Activated naive CD8-positive, alpha-beta T cell treated with anti-CD3 and anti-CD28 coated beads for 36 hours (primary cell): ENCODE measurements around the gene CSF2RB. TPM values are rescaled to one million over a fixed set of nuclear protein-coding genes. Genes with fewer than 3 reads are reported as not detected.
A peak's percentile ranks its signal among the peaks of the same experiment; 100 is the strongest.

ENCODE experiments used
- DNase-seq: peaks from one replicate; pipeline ENCODE4 v3.0.0; 2021
- H3K27ac Mint-ChIP-seq: one replicate; pipeline ENCODE4 v1.8.0; 2022; ENCODE audit warnings: mild to moderate bottlenecking, moderate library complexity, mixed read lengths
- H3K27me3 Mint-ChIP-seq: one replicate; pipeline ENCODE4 v1.8.0; 2022; ENCODE audit warnings: mild to moderate bottlenecking, mixed read lengths
- H3K36me3 Mint-ChIP-seq: one replicate; pipeline ENCODE4 v1.8.0; 2021; ENCODE audit warnings: mild to moderate bottlenecking, mixed read lengths
- H3K4me1 Mint-ChIP-seq: one replicate; pipeline ENCODE4 v1.8.0; 2021; ENCODE audit warnings: mixed read lengths
- H3K4me3 Mint-ChIP-seq: one replicate; pipeline ENCODE4 v1.8.0; 2022; ENCODE audit warnings: mild to moderate bottlenecking, moderate library complexity, mixed read lengths
- H3K9me3 Mint-ChIP-seq: one replicate; pipeline ENCODE4 v1.8.0; 2022; ENCODE audit warnings: mixed read lengths
- total RNA-seq, 2 experiments: library from RNA; stranded (reverse); gene quantifications; one replicate each; pipeline ENCODE4 v1.2.3, GENCODE V29; 2021

Gene CSF2RB
- total RNA-seq, 2 experiments from 2014 or later, result 0.14 to 0.31 TPM

DNA sequence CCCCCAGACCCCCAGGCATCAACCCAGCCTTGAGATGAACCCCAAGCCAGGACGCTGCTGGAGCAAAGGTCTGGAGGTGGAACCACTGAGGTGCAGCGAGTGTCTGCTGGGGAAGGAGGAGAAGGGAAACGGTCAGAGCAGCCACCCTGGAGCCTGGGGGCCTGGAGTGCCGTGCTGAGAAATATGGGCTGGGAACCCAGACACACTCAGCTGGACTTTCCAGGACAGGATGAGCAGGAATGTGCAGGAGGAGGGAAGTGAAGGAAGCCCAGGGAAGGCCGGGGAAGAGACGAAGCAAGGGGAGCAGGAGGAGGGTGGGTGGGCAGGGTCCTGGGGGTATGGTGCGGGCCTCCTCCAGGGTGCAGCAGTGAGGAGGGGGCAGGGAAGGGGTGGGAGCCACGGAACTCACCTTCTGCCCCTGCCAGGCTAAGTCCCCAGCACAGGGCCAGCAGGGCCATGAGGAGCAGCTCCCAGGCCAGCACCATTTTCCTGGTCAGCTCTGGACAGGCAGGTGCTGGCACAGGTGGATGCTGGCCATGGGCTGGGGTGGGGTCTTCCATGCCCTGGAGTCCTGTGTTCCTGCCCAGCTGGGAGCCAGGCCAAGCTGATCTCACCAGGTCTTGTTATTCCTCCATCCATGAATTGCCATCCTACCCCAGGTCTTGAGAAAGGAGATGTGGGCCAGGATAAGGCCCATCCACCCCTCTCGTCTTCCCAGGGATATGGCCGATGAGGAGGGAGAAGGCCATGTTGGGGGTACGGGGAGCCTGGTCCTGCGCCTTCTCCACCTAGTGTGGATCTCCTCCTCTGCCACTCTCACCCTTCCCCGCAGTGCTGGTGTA lies 40.0 kb downstream of the CSF2RB start:
- Mint-ChIP-seq H3K27me3 (peaks cover 15% of the 10 kb centered on the region), H3K4me1 (no peaks in the 10 kb centered on the region), H3K36me3 (peaks cover 2% of the 10 kb centered on the region), H3K9me3 (peaks cover 9% of the 10 kb centered on the region), H3K4me3 (no peak overlapping the region), H3K27ac (no peak overlapping the region)
- no peak for DNase-seq

DNA sequence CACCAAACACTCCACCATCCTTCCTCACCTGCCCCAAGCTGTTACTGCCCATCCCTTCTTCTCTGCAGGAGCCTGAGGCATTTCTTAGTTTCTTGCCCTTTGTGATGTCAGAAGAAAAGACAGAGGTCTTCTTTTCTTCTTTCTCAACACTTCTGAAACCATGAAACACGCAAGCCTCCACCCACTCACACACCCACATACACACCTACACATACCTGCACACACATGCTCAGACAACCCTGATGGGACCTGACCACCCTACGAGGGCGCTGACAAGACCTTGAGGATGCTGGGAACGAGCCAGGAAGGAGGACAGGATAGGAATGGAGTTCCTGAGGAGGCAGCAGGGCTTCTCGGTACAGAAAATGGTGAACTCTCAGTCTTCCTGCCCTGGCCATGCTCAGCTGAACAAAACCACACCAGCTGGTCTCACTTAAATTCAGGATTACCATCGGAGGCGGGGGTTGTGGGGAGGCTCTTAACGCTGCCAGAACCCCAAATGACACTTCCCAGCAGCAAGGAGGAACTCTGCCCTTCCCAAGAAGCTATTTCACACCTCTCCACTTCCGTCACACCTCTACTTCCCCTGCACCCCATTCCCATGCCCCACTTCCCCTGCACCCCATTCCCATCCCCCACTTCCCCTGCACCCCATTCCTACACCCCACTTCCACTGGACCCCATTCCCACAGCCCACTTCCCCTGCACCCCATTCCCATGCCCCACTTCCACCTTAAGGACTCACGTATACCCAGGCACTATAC lies 41.0 kb downstream of the CSF2RB start:
- Mint-ChIP-seq H3K4me1 (no peaks in the 10 kb centered on the region), H3K9me3 (peaks cover 9% of the 10 kb centered on the region), H3K36me3 (peaks cover 2% of the 10 kb centered on the region), H3K27ac (no peak overlapping the region), H3K4me3 (no peak overlapping the region), H3K27me3 (peaks cover 22% of the 10 kb centered on the region)
- DNase-seq, result no peak

- peaks cover 2% of the 10 kb centered on the region for H3K36me3 Mint-ChIP-seq
- no peak overlapping the region for H3K4me3 Mint-ChIP-seq
- H3K4me1 Mint-ChIP-seq, result no peaks in the 10 kb centered on the region
- no peak overlapping the region for H3K27ac Mint-ChIP-seq
- peaks cover 32% of the 10 kb centered on the region for H3K27me3 Mint-ChIP-seq
- no peak for DNase-seq
- H3K9me3 Mint-ChIP-seq, result peaks cover 9% of the 10 kb centered on the region
Measured at GRCh38 chr22:36955691-36956090, 42.3 kb downstream of the CSF2RB start.

DNA sequence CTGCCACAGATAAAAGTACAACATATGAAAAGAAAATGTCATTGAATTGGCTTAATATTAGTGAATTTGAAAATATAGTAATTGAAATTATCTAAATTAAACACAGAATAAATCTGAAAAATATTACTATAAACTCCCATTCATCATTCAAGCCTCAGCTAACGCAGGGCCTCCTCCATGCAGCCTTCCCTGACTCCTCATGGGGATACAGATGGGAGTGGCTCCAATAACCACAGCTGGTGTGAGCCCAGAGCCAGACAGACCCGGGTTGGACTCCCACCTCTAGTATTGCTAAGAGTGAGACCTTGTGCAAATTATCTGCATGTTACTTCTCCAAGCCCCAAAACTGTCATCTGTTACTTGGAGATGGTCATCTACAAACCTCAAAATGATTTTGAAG lies 44.9 kb downstream of the CSF2RB start:
- DNase-seq, result no peak
- H3K9me3 Mint-ChIP-seq, result peaks cover 9% of the 10 kb centered on the region
- H3K36me3 Mint-ChIP-seq, result peaks cover 2% of the 10 kb centered on the region
- no peak overlapping the region for H3K4me3 Mint-ChIP-seq
- no peaks in the 10 kb centered on the region for H3K4me1 Mint-ChIP-seq
- H3K27ac Mint-ChIP-seq, result no peak overlapping the region
- peaks cover 38% of the 10 kb centered on the region for H3K27me3 Mint-ChIP-seq

GRCh38 chr22:36961626-36962025 lies 48.2 kb downstream of the CSF2RB start:
- no peaks in the 10 kb centered on the region for H3K4me1 Mint-ChIP-seq
- H3K9me3 Mint-ChIP-seq, result peaks cover 6% of the 10 kb centered on the region
- no peak for DNase-seq
- H3K36me3 Mint-ChIP-seq, result no peaks in the 10 kb centered on the region
- peaks cover 36% of the 10 kb centered on the region for H3K27me3 Mint-ChIP-seq
- no peak overlapping the region for H3K27ac Mint-ChIP-seq
- H3K4me3 Mint-ChIP-seq, result no peak overlapping the region

DNA sequence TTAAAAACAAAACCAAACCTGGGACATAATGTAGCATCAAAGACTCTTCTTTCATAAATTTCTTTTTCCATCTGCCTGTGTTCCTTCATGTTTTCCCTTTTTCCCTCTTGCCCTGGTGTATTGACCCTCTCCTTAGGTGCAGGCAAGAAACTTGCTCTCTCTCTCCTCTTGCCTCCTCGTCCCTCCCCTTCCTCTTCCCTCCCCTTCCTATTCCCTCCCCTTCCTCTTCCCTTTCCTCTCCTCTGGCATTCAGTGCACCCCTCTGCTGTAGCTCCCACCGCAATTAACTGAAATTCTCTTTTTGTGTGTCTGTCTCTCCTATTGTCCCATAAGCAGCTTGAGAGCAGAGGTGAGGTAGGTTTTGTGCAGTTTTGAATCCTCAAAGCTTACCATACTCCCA lies 49.9 kb downstream of the CSF2RB start:
- H3K4me1 Mint-ChIP-seq, result no peaks in the 10 kb centered on the region
- H3K4me3 Mint-ChIP-seq, result no peak overlapping the region
- peaks cover 36% of the 10 kb centered on the region for H3K27me3 Mint-ChIP-seq
- no peaks in the 10 kb centered on the region for H3K9me3 Mint-ChIP-seq
- no peak for DNase-seq
- H3K27ac Mint-ChIP-seq, result no peak overlapping the region
- H3K36me3 Mint-ChIP-seq, result no peaks in the 10 kb centered on the region

- Mint-ChIP-seq H3K36me3 (no peaks in the 10 kb centered on the region), H3K27me3 (peaks cover 37% of the 10 kb centered on the region), H3K4me3 (no peak overlapping the region), H3K27ac (no peak overlapping the region), H3K4me1 (no peaks in the 10 kb centered on the region), H3K9me3 (no peaks in the 10 kb centered on the region)
- no peak for DNase-seq
Measured at GRCh38 chr22:36964106-36964505, 50.7 kb downstream of the CSF2RB start.

GRCh38 chr22:36965696-36966095 lies 52.3 kb downstream of the CSF2RB start:
- Mint-ChIP-seq H3K4me3 (no peak overlapping the region), H3K4me1 (no peaks in the 10 kb centered on the region), H3K27me3 (peaks cover 24% of the 10 kb centered on the region), H3K9me3 (no peaks in the 10 kb centered on the region), H3K36me3 (no peaks in the 10 kb centered on the region), H3K27ac (no peak overlapping the region)
- DNase-seq, result no peak

- no peaks in the 10 kb centered on the region for H3K9me3 Mint-ChIP-seq
- H3K36me3 Mint-ChIP-seq, result no peaks in the 10 kb centered on the region
- no peak overlapping the region for H3K4me3 Mint-ChIP-seq
- H3K4me1 Mint-ChIP-seq, result no peaks in the 10 kb centered on the region
- H3K27me3 Mint-ChIP-seq, result peaks cover 12% of the 10 kb centered on the region
- no peak overlapping the region for H3K27ac Mint-ChIP-seq
- DNase-seq, result no peak
Measured at GRCh38 chr22:36966851-36967540, 53.6 kb downstream of the CSF2RB start.

DNA sequence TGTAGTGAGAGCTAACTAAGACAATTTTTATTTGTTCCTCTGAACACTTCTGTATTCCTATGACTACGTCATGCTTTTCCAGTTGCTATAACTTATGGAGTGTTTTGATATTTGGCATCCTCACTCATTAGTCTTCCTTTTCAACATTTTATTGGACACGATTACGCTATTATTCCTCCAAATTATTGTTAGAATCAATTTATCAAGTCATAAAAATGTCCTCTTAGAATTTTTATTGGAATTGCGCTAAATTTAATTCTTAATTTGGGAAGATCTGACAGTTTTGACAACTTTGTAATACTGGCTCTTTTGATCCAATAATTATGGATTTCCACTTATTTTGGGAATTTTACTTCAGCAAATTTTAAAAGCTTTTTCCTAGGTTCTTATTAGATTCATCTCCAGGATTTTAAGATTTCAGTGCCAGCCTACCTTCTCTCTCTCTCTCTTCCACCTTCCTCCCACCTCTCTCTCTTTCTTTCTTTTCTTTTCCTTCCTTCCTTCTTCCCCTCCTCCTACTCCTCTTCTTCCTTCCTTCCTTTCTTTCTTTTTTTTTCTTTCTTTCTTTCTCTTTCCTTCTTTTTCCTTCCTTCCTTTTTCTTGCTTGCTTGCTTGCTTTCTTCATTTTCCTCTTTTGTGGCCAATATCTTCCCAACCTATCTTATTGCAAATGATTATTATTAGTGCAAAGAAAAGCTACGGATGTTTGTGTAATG lies 55.0 kb downstream of the CSF2RB start:
- H3K9me3 Mint-ChIP-seq, result no peaks in the 10 kb centered on the region
- DNase-seq, result no peak
- no peak overlapping the region for H3K4me3 Mint-ChIP-seq
- no peaks in the 10 kb centered on the region for H3K4me1 Mint-ChIP-seq
- no peak overlapping the region for H3K27ac Mint-ChIP-seq
- peaks cover 7% of the 10 kb centered on the region for H3K27me3 Mint-ChIP-seq
- H3K36me3 Mint-ChIP-seq, result no peaks in the 10 kb centered on the region

- H3K27ac Mint-ChIP-seq, result no peak overlapping the region
- no peaks in the 10 kb centered on the region for H3K4me1 Mint-ChIP-seq
- no peaks in the 10 kb centered on the region for H3K36me3 Mint-ChIP-seq
- no peak for DNase-seq
- H3K27me3 Mint-ChIP-seq, result peaks cover 6% of the 10 kb centered on the region
- no peak overlapping the region for H3K4me3 Mint-ChIP-seq
- H3K9me3 Mint-ChIP-seq, result no peaks in the 10 kb centered on the region
Measured at GRCh38 chr22:36971341-36972125, 58.1 kb downstream of the CSF2RB start.

GRCh38 chr22:36976606-36977005 lies 63.2 kb downstream of the CSF2RB start:
- no peak overlapping the region for H3K27ac Mint-ChIP-seq
- no peaks in the 10 kb centered on the region for H3K9me3 Mint-ChIP-seq
- H3K4me3 Mint-ChIP-seq, result no peak overlapping the region
- peaks cover 10% of the 10 kb centered on the region for H3K4me1 Mint-ChIP-seq
- no peaks in the 10 kb centered on the region for H3K27me3 Mint-ChIP-seq
- DNase-seq, result no peak
- H3K36me3 Mint-ChIP-seq, result no peaks in the 10 kb centered on the region

- H3K4me1 Mint-ChIP-seq, result peaks cover 10% of the 10 kb centered on the region
- H3K27ac Mint-ChIP-seq, result peak overlapping the region; percentile 90
- peak; percentile 84 for DNase-seq
- peak overlapping the region; percentile 80 for H3K4me3 Mint-ChIP-seq
- H3K36me3 Mint-ChIP-seq, result no peaks in the 10 kb centered on the region
- no peaks in the 10 kb centered on the region for H3K9me3 Mint-ChIP-seq
- peaks cover 5% of the 10 kb centered on the region for H3K27me3 Mint-ChIP-seq
Measured at GRCh38 chr22:36977401-36977861, 64.0 kb downstream of the CSF2RB start.
